KMS-11 (cell line): ENCODE results near the gene BAIAP2.

Experiments
- H2AFZ ChIP-seq: fragments of 200-600 bp; sonication (generic); 2 replicates; pipeline ENCODE4 v1.6.1; 2016; ENCODE audit warnings: antibody characterized with exemption, mixed run types, low read depth
- H3K27ac ChIP-seq: fragments of 200-600 bp; sonication (generic); 2 replicates; pipeline ENCODE4 v1.6.1; 2016; ENCODE audit warnings: mild to moderate bottlenecking, mixed run types
- H3K27me3 ChIP-seq: fragments of 200-600 bp; sonication (generic); 2 replicates; pipeline ENCODE4 v1.6.1; 2017; ENCODE audit warnings: mild to moderate bottlenecking, low read depth, mixed run types, moderate library complexity; ENCODE audit not compliant: insufficient read depth
- H3K36me3 ChIP-seq: fragments of 200-600 bp; sonication (generic); 2 replicates; pipeline ENCODE4 v1.6.1; 2017; ENCODE audit warnings: mild to moderate bottlenecking, mixed run types; ENCODE audit not compliant: insufficient read depth
- H3K4me1 ChIP-seq: fragments of 200-600 bp; sonication (generic); 2 replicates; pipeline ENCODE4 v1.6.1; 2016; ENCODE audit warnings: mild to moderate bottlenecking, low read depth, mixed run types; ENCODE audit not compliant: poor library complexity, severe bottlenecking
- H3K4me2 ChIP-seq: fragments of 200-600 bp; sonication (generic); 2 replicates; pipeline ENCODE4 v1.7.0; 2016; ENCODE audit warnings: mild to moderate bottlenecking, mixed run types
- H3K4me3 ChIP-seq: fragments of 200-600 bp; sonication (generic); IDR thresholded peaks from 2 replicates; pipeline ENCODE4 v1.6.1; 2017; ENCODE audit warnings: low read depth, low read length, mixed read lengths; ENCODE audit not compliant: insufficient read depth
- H3K79me2 ChIP-seq: fragments of 200-600 bp; sonication (generic); 2 replicates; pipeline ENCODE4 v1.6.1; 2016; ENCODE audit warnings: low read depth, mixed run types; ENCODE audit not compliant: insufficient read depth
- H3K9ac ChIP-seq: fragments of 200-600 bp; sonication (generic); 2 replicates; pipeline ENCODE4 v1.6.1; 2016; ENCODE audit warnings: mild to moderate bottlenecking, mixed run types
- H4K20me1 ChIP-seq: fragments of 200-600 bp; sonication (generic); 2 replicates; pipeline ENCODE4 v1.6.1; 2016; ENCODE audit warnings: mild to moderate bottlenecking, mixed run types; ENCODE audit not compliant: insufficient read depth
- TF ChIP-seq, protein P1 (sequence below): fragments of 200-600 bp; sonication (generic); conservative IDR thresholded peaks from 2 replicates; pipeline ENCODE4 v1.6.1; 2017; ENCODE audit warnings: low read depth, mild to moderate bottlenecking, antibody characterized with exemption, low read length, moderate library complexity, mixed read lengths

Gene BAIAP2

DNA sequence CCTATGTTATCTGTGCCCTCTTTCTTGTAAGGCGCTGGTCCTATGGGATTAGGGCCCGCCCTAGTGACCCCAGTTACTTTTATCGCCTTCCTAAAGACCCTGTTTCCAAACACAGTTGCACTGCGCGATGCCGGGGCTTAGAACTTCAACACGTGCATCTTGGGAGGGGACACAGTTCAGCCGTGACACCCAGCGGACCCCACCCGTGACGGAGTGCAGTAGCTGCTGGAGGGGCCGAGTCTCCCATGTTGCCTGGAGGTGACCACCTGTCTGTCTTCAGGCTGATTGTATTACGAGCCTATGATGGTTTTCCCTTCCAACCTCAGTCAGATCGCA lies 9.4 kb downstream of the BAIAP2 start:
- TF ChIP-seq, protein P1, sequence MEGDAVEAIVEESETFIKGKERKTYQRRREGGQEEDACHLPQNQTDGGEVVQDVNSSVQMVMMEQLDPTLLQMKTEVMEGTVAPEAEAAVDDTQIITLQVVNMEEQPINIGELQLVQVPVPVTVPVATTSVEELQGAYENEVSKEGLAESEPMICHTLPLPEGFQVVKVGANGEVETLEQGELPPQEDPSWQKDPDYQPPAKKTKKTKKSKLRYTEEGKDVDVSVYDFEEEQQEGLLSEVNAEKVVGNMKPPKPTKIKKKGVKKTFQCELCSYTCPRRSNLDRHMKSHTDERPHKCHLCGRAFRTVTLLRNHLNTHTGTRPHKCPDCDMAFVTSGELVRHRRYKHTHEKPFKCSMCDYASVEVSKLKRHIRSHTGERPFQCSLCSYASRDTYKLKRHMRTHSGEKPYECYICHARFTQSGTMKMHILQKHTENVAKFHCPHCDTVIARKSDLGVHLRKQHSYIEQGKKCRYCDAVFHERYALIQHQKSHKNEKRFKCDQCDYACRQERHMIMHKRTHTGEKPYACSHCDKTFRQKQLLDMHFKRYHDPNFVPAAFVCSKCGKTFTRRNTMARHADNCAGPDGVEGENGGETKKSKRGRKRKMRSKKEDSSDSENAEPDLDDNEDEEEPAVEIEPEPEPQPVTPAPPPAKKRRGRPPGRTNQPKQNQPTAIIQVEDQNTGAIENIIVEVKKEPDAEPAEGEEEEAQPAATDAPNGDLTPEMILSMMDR: no peak
- no peak overlapping the region for H3K4me3 ChIP-seq
- H3K27me3 ChIP-seq: peaks cover 98% of the 10 kb centered on the region
- no peak overlapping the region for H2AFZ ChIP-seq
- no peak overlapping the region for H3K27ac ChIP-seq
- no peaks in the 10 kb centered on the region for H4K20me1 ChIP-seq
- peaks cover 12% of the 10 kb centered on the region for H3K4me1 ChIP-seq
- H3K36me3 ChIP-seq: no peaks in the 10 kb centered on the region
- H3K4me2 ChIP-seq: no peak overlapping the region
- no peak overlapping the region for H3K9ac ChIP-seq
- H3K79me2 ChIP-seq: no peaks in the 10 kb centered on the region

DNA sequence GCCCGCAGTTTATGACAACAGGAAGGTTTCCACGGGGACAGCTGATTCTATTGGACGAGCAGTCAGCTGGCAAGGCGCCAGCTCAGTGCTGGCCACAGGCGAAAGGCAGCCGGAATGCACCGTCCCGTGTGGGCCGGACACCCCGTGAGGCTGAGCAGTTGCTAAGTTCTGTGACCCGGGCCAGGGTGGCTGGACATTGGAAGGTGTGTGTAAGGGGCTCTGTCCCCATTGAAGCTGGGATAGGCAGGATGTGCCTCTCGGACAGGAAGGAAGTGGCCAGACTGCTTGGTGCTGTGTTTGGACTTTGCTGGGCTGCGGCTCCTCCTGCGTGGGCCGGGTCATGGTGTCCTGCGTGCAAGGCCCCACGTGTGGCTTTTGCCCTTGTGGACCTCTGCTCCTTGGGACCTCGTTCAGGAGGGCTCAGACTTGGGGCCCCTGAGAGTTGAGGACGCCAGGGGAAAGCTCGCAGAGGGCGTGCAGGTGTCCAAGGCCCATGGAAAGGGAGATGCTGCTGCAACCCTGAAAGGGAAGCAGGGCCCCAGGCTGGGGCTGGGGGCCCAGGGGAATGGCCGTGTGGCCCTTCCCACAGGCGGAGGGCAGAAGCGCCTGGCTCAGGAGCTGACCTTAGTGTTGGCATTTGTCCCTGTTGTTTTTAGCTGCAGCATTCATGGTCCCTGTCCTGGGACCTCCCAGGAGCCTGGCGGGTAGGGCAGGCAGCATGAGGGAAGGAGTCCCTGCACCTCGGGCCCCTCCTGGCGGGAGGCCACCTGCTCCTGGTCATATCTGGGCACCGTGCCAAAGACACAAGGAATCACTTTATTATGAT lies 10.0 kb downstream of the BAIAP2 start:
- Histone ChIP-seq H3K27me3 (peaks cover 98% of the 10 kb centered on the region), H3K4me1 (peaks cover 18% of the 10 kb centered on the region), H3K36me3 (no peaks in the 10 kb centered on the region), H3K4me2 (no peak overlapping the region), H3K9ac (no peak overlapping the region), H3K79me2 (no peaks in the 10 kb centered on the region), H2AFZ (no peak overlapping the region), H3K27ac (no peak overlapping the region), H3K4me3 (no peak overlapping the region), H4K20me1 (no peaks in the 10 kb centered on the region)
- TF ChIP-seq, protein P1: no peak

DNA sequence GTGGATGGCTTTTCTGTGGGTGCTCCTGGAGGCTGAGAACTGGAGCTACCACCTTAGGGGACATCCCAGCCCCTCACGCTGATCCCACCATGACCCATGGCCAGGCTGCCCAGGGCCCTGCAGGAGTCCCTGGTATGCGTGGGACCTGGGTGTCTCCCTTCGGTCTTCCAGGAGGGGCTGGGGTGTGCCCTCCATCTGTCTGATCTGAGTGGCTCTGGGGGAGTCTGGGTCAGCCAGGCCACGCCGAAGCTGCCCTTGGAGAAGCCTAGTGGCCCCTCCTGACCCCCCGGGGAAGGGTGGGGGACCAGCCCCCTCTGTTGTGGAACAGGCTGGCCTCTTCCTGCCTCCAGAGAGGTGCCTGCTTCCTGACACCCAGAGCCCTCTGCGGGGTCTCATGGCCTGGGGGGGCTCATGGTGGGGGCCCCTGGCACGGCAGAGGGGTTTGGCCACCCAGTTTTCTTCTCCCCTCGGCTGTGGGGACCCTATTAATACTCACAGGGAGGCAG lies 10.7 kb downstream of the BAIAP2 start:
- no peak overlapping the region for H3K4me2 ChIP-seq

DNA sequence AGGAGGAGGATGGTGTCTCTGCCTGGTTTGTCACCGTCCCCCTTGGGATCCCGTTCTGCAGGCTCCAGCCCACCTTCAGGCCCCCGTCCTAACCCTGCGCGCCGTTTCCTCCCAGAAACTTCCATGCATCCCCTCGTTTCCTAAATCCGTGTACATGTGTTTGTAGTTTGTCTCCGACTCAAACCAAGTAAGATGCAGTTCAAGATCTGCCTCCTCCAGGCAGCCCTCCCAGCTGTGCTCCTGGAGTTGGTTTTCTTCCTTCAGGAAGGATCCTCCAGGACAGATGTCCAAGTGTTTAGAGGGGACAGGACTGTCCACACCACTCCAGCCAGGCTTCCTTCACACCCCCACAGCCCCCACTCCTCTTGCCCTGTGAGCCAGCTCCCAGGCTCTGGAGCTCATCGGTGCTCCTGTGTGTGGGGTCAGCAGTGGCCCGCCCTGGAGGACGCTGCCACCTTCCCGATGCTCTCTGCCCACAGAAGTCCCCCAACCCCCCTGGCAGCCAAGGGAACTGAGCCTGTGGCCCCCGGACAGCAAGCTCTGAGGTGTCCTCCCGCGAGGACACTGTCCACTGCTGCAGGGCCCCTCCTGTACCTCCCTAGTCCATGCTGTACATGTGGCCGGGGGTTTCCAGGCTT lies 11.3 kb downstream of the BAIAP2 start:
- Histone ChIP-seq H4K20me1 (no peaks in the 10 kb centered on the region), H3K4me1 (peaks cover 24% of the 10 kb centered on the region), H3K4me3 (no peak overlapping the region), H2AFZ (no peak overlapping the region), H3K27me3 (peaks cover 98% of the 10 kb centered on the region), H3K27ac (no peak overlapping the region), H3K4me2 (no peak overlapping the region), H3K79me2 (no peaks in the 10 kb centered on the region), H3K36me3 (no peaks in the 10 kb centered on the region), H3K9ac (no peak overlapping the region)
- TF ChIP-seq, protein P1: no peak

More for the DNA sequence above, 10.7 kb downstream of the BAIAP2 start:
- Histone ChIP-seq H2AFZ (no peak overlapping the region), H3K4me3 (no peak overlapping the region), H3K79me2 (no peaks in the 10 kb centered on the region), H4K20me1 (no peaks in the 10 kb centered on the region), H3K9ac (no peak overlapping the region), H3K4me1 (peaks cover 24% of the 10 kb centered on the region), H3K36me3 (no peaks in the 10 kb centered on the region), H3K27ac (no peak overlapping the region), H3K27me3 (peaks cover 98% of the 10 kb centered on the region)
- TF ChIP-seq, protein P1: no peak
